Tongue (tissue), 2 donors: Measurements from ENCODE around the gene FAM151A. TPM values are rescaled to one million over a fixed set of nuclear protein-coding genes. Genes with fewer than 3 reads are reported as not detected.
A peak's percentile ranks its signal among the peaks of the same experiment; 100 is the strongest.
"Not testable (repeated sequence)": the region's sequence is repeated elsewhere in the genome, so short reads cannot be mapped to it uniquely, and the experiment has no call there.

ENCODE experiments used
- DNase-seq: peaks from one replicate; pipeline ENCODE4 v3.0.0-alpha.2; 2015
- total RNA-seq: library from RNA; depleted of rRNA; stranded (reverse); fragments of >200 nt; gene quantifications from one replicate; pipeline ENCODE4 v1.2.3, GENCODE V29; 2014

The FAM151A gene
- total RNA-seq, 1 donor from 2014 or later, result not detected

DNA sequence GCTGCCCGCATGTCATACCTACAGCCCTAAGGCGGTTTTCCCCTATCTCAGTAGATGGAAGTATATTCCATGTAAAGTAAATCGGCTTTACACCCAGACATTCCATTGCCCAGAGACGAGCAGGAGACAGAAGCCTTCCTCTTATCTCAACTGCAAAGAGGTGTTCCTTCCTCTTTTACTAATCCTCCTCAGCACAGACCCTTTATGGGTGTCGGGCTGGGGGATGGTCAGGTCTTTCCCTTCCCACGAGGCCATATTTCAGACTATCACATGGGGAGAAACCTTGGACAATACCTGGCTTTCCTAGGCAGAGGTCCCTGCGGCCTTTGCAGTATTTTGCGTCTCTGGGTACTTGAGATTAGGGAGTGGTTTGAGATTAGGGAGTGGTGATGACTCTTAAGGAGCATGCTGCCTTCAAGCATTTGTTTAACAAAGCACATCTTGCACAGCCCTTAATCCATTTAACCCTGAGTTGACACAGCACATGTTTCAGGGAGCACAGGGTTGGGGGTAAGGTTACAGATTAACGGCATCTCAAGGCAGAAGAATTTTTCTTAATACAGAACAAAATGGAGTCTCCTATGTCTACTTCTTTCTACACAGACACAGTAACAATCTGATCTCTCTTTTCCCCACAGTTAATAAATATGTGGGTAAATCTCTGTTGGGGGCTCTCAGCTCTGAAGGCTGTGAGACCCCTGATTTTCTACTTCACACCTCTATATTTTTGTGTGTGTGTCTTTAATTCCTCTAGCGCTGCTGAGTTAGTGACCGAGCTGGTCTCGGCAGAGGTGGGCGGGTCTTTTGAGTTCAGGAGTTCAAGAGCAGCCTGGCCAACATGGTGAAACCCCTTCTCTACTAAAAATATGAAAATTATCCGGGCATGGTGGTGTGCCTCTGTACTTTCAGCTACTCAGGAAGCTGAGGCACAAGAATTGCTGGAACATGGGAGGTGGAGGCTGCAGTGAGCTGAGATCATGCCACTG, 13.4 kb upstream of the FAM151A start:
- DNase-seq, result not testable (repeated sequence)

DNA sequence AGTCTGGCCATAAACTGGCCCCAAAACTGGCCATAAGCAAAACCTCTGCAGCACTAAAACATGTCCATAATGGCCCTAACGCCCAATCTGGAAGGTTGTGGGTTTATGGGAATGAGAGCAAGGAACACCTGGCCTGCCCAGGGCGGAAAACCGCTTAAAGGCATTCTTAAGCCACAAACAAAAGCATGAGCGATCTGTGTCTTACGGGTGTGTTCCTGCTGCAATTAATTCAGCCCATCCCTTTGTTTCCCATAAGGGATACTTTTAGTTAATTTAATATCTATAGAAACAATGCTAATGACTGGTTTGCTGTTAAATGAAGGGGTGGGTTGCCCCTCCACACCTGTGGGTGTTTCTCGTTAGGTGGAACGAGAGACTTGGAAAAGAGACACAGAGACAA, 12.5 kb upstream of the FAM151A start:
- DNase-seq, result not testable (repeated sequence)

DNA sequence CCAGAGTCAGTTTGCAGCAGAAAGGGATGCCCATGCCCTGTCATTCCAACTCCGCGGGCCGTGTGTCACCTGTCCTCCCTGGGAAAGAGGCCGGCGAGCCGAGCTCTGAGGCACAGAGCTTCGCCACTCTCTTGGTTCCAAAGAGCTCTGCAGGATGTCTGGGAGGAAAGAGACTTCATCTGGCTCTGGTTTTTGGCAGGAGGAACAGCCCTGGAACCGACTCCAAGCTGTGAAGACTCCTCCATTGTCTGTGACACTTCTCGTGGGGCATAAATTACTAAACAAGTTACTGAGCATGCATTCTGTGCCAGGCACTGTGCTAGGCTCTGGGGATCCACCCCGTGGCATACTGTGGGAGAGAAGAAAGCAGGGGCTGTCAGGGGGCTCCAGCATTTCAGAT, 3.9 kb upstream of the FAM151A start:
- no peak for DNase-seq

DNA sequence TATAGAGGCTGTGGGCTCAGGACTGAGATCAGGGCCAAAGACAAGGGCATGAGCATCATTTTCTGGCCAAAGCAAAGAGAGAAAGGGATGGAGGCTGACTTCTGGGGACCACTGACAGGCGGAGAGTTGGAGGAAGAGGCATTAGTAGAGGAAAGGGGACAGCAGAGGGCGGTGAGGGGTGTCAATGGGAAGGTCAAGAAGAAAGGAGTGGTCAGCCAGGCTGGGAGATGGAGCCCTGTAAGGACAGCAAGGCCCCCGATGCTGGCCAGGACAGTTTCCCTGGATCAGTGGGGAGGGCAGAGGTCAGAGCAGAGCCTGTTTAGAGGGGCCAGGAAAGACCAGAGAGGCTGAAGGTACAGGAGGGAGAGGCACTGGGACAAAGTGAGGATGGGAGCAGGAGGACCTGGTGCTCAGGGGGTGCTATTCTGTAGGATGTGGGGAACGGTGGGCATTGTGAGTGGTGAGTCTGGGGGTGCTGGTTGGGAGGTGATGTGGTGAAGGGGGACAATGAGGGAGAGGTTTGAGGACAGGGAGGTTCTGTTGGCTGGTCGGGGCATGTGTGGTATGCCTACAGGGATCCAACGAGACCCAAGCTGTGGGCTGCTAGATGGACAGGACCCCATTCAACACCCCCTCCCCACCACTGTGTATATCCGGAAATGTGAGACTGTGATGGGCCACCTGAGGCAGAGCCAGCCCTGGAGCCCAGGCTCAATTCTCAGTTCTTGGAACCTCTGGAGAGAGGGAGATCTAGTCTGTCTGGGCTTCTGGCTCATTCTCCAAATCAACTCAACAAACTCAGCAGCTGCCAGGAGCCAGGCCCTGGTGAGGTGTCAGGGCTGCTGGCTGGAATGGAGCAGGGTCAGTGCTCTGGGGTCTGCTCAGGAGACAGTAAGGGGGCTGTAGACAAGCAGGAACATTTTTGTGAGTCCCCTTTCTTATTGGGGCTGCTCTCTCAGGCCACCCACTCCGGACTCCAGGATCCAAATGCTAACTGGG, 1.4 kb upstream of the FAM151A start:
- no peak for DNase-seq

DNA sequence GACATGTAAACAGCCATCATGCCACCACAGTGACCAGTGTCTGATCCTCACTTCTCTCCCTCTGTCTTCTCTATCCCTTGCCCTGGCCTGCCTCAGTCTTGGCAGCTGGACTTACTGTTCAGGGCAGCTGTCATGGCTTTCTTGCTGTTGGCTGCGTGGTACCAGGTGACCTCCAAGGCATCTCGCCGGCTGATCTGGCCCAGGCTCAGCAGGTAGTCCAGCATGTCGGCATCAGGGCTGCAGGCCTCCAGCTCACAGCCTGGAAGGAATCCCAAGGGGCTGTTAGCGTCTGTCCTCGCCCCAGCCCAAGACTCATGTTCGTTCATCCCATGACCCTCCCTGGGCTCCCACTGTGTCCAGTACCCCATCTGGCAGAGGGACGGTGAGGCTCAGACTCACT, 3.6 kb downstream of the FAM151A start:
- DNase-seq, result no peak

DNA sequence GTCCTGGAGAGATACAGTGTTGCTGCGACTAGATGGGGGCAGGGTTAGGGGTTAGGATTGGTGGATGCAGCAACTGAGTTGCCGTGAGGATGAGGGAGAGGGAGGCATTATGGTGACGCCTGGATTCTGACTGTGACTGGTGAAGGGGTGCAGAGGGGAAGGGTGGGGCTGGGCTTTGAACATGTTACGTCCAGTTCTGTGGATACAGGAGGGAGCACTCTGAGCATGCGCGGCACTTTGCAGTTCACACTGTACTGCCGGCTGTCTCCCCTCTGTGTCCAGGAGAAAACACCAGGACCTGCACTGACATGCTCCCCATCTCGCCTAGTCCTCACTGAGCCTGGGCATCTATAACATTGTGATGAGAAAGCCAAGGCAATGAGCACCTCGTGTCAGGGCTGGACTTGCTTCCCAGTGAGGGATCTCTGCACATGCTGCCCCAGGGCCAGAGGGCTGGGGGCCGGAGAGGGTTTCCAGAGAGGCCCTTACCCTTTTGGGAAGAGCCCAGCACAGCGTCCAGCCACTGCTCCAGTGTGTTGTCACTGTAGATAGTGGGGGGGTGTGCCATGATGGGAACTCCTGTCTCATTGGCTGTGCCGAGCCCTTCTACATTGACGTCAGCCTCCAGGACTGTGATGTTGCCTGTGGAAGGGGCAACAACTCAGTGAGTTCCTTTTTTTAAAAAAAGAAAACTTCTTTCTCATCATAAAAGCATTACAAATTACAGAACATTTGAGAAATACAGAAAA, 7.6 kb downstream of the FAM151A start:
- DNase-seq, result peak; percentile 26

DNA sequence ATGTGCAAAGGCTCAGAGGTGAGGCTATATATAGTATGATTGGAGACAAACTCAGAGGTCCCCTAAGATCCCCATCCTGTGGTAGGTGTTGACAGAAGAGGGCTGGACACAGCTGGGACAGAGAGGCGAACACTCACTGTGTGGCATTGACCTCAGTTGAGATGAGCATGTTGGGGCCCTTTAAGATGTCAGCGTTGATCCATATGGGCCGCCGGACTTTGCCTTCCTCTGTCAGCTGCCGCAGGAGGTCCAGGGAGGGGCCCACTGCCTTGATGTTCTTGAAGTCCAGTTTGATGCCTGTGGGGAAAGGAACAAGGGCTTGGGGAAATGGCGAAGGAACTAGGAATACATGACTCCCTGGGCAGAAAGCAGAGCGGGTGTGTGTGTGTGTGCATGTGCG, 8.8 kb downstream of the FAM151A start:
- no peak for DNase-seq

DNA sequence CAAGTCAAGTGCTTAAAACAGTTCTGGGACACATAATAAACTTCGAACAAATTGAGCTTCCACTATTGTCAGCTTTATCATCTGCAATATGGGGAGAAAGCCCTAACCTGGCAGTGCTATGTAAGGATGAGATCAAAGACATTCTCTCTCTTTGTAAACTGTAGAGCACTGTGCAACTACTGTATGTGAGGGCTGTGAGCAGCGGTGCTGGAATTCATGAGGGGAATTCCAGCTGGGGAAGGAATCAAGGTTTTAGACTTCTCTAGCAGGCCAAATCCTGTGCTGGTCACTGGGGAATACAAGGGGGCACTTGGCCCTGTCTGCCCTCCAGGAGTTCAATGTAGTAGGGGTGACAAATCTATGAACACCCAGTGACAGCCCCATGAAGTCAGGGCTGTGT, 9.3 kb downstream of the FAM151A start:
- no peak for DNase-seq

DNA sequence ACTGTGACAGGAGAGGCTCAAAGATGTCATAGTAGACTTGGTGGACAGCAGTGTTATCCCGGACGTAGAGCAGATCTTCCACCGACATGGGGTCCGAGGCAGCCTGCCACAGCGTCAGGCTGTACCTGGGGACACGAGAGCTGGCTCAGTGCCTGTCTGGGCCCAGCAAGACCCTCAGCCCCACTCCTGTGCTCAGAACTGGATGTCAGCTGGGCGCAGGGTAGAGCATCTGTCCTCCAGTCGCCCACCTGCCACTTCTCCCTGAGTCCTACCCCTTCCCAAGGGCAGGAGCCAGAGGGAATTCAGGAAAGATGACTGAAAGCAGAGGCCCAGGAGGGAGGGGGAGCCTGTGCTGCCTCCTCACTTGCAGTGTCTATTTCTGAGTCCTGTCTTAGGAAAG, 11.7 kb downstream of the FAM151A start:
- no peak for DNase-seq

DNA sequence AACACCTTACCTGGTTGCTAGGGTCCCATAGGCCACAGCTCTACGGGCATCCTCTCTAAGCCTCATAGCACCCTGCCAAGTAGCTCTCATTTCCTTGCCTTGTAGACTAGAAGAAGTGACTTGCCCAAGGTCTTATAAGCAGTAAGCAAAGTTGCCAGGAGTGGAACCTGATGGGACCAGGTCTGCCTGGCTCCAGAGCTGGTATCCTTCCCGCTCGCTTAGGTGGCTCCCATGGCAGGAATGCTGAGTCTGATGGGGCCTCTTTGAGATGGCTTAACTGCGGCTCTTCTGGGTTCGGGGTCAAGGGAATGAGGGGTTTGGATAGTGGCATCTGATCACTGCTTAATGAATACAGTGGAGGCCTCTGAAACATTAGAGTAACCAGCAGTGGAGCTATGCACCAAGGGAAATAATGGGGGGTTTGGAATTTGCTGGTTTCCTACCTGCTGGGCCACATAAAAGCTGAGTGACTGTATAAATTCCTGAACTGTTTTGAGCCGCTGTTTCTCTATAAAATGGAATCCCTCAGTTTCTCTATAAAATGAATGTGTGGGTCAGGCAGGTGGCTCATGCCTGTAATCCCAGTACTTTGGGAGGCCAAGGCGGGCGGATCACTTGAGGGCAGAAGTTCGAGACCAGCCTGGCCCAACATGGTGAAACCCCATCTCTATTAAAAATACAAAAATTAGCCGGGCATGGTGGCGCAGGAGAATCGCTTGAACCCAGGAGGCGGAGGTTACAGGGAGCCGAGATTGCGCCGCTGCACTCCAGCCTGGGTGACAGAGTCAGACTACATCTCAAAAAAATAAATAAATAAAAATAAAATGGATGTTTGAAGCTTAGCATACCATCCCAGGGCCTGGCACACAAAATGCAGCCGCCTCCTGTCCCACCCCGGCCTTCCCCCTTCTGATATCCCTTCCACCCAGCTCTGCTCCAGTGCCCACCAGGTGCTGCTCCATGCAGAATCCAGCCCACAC, 12.4 kb downstream of the FAM151A start:
- no peak for DNase-seq

DNA sequence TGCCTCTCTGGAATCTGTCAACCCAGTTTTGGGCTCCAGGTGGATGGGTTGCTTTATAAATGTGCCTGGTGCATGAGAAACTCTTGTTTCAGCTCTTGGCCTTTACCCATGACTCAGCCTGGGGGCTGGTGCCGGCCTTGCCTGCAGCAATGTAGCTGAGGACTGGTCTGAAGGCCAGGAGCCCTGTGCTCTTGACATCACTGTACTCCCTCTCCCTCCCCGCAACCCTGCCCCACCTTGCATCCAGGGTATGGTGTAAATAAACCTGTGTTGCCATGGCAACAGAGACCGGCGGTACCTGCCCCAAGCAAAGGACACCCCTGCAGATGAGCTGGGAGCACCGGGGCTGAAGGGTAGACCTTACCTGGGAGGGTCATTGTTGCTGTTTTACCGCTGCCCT, 13.3 kb downstream of the FAM151A start:
- DNase-seq, result no peak

DNA sequence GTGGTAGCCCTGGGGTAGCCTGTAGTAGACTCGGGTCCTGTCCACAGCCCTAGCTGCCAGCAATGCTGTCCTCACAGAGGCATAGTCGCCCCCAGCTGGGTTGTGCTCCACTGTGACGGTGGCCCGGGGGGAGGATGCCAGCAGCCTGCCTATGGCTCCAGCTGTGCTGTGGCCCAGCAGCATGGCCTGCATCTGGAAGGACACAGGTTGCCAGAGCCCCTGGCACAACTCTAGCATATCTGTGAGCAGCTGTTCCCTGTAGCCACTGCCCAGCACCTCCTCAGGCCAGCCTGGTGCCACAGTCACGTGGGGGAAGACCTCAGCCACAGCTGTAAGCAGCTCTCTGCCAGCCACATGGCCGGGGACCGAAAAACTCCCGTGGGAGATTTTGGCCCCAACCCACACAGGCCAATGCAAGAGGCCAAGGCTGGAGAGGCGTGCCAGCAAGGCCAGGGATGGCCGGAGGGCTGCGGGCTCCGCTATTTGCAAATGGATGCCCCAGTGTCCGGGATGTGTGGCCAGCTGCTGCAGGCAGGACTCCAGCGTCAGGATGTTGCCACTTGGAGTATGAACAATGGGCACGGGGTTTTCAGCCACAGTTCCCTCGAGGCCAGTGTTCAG, 13.9 kb downstream of the FAM151A start:
- peak; percentile 88 for DNase-seq

DNA sequence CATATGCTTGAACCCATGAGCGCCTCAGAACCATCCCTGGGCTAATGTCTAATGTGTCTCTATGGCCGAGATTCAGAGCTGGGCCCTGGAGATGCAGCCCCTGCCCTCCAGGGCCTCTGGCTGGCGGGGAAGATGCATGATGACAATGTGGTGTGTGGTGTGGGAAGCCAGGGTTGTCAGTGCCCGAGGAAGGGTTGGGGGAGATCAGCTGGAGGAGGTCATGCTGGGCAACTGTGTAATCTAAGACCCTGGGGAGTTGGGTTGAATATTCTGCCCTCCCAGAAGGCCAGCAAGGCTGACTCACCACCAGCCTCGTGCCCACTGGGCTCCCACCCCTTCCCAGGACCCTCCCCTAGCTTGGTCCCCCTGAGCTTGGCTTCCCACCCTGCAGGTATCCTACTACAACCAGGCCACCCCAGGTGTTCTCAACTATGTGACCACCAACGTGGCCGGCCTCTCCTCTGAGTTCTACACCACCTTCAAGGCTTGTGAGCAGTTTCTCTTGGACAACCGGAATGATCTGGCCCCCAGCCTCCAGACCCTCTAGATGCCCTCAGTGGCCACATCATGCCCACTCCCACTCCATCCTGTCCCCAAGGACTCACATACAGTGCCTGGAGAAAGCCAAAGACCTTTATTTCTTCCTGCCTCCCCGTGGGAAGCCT, 14.6 kb downstream of the FAM151A start:
- DNase-seq, result no peak

DNA sequence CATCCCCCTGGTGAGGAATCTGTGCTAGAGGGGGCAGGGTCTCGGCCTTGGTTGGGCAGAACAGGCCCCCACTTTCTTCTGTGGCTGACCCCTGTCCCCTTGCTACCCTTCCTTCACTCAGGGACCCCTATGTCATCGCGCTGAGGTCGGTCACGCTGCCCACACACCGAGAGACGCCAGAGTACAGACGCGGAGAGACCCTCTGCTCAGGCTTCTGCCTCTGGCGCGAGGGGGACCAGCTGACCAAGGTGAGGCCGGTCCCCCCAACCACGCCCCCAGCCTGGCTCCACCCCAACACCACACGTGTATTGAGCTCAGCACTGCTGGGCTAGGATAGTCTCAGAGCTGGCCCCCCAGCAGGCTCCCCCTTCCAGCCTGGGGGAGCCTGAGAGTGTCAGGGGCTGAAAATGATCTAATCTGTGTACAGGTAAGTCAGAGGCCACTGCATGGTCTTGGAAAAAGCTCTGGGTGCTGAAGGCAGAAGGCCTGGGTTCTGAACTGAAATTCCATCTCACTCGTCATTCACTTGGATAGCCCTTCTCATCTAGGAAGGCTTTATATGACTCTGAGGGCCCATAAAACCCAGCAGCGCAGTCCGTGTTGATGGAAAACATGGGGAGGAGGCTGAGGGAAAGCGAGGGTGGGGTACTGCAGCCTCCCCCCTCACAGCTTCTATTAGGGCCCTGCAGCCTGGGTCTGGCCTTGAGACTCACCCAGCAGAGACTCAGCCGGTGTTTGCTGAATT, 15.3 kb downstream of the FAM151A start:
- no peak for DNase-seq

DNA sequence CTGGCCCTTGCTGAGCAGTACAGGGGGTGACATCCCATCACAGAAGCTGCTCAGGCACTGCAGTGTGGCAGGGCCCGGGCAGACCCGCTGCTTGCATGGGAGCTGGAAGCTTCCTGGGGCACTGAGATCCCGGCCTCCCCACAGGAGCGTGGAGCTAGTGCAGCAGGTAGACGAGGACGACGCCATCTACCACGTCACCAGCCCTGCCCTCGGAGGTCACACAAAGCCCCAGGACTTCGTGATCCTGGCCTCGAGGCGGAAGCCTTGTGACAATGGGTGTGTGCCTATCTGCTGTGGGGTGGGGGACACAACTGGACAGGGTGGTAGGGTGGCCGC, 16.4 kb downstream of the FAM151A start:
- no peak for DNase-seq

DNA sequence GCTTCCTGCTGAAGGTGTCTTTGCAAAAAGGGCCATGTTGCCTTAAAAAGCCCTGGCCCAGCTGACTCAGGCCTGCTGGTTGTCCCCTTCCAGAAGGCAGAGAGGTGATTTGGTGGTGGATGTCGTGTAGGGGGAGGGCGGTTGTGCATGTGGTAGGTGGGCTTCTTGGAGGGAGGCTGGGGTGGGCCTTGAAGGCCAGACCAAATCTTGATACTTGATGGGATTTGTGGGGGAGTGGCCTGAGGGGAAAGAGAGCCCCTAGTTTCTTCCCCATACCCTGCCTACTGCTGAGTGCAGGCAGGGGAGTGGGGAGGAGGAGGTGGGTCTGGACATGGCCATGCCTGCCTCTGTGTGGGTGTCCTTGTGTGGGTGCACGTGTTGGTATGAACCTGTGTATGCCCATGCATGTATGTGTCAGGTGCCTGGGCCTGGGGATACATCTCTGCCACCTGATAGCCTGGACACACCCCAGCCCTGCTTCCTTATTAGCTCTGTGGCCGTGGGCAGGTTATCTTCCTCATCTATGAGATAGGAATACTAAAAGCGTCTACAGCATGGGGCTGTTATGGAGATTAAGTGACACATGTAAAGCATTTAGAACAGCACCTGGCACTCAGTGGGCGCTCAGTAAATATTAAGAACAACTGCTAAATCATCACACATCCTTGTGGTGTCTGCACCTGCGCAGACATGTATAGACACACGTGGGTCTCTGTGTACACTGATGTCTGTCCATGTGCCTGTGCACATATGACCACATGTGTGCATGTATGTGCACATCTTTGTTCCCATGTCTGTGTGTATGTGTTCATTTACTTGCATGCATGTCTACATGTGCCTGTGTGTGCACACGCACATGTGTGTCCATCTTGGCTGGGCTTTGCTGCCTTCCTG, 17.0 kb downstream of the FAM151A start:
- no peak for DNase-seq

DNA sequence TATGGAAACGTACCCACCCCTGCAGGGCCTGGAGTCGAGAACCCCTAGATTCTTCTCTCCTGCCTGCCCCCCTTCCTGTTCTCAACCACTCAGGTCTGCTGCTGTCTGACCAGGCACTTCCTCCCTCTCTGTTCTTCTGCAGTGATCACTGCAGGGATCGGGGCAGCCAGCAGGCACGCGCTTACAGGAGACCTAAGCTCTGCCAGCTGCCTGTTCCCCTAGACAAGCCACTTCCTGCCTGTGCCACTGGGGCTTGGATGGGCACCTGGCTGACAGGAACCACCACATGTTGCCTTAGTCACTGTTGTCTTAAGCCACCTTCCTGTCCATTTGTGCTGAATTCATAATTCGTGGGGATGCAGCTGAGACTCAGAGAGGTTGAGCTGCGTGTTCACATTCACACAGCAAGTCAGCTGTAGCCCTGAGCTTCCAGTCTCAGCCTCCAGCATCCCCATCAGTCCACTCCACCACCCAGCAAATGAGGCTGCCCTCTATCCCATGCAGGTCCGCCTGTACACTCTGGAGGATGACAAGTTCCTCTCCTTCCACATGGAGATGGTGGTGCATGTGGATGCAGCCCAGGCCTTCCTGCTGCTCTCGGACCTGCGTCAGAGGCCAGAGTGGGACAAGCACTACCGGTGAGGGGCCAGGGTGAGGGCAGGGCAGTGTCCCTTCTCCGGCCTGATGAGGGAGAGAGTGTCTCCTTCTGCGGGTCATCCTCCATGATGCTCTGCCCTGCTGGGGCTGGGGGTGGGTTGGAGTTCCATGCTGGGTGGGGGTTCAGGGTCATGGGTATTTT, 18.6 kb downstream of the FAM151A start:
- no peak for DNase-seq
